Endodermal cell (in vitro differentiated cells): ENCODE results near the gene SLC9A7. TPM values are rescaled to one million over a fixed set of nuclear protein-coding genes. Genes with fewer than 3 reads are reported as not detected.

Experiments used
- DNase-seq: peaks from one replicate; pipeline ENCODE4 v3.0.0-alpha.2; 2017
- H3K27ac ChIP-seq: 2 replicates; pipeline ENCODE4 v1.5.1; 2013; ENCODE audit warnings: mild to moderate bottlenecking, low read depth, low read length, moderate library complexity
- H3K27me3 ChIP-seq: 2 replicates; pipeline ENCODE4 v1.6.1; 2013; ENCODE audit warnings: mild to moderate bottlenecking, low read length, moderate library complexity; ENCODE audit not compliant: insufficient read depth, control insufficient read depth, poor library complexity, severe bottlenecking
- H3K36me3 ChIP-seq: 2 replicates; pipeline ENCODE4 v1.7.0; 2013; ENCODE audit warnings: mild to moderate bottlenecking, low read length, moderate library complexity; ENCODE audit not compliant: control insufficient read depth, insufficient read depth
- H3K4me1 ChIP-seq: one replicate; pipeline ENCODE4 v1.7.0; 2013; ENCODE audit warnings: low read length; ENCODE audit not compliant: control insufficient read depth, insufficient read depth
- H3K4me3 ChIP-seq: 2 replicates; pipeline ENCODE4 v1.5.1; 2013; ENCODE audit warnings: mild to moderate bottlenecking, low read length, moderate library complexity
- H3K9ac ChIP-seq: 2 replicates; pipeline ENCODE4 v1.6.1; 2013; ENCODE audit warnings: mild to moderate bottlenecking, low read length, moderate library complexity; ENCODE audit not compliant: poor library complexity, severe bottlenecking; ENCODE audit errors: extremely low read depth
- H3K9me3 ChIP-seq: 2 replicates; pipeline ENCODE4 v1.6.1; 2013; ENCODE audit warnings: mild to moderate bottlenecking, low read length, moderate library complexity; ENCODE audit not compliant: control insufficient read depth
- H3K27ac Mint-ChIP-seq: 2 replicates; pipeline ENCODE4 v1.8.0; 2020; ENCODE audit warnings: mixed read lengths
- H3K27me3 Mint-ChIP-seq: 2 replicates; pipeline ENCODE4 v1.8.0; 2021; ENCODE audit warnings: mild to moderate bottlenecking, mixed read lengths; ENCODE audit not compliant: insufficient read depth
- H3K36me3 Mint-ChIP-seq: 2 replicates; pipeline ENCODE4 v1.8.0; 2020; ENCODE audit warnings: low read depth, mixed read lengths
- H3K4me1 Mint-ChIP-seq: 2 replicates; pipeline ENCODE4 v1.8.0; 2020; ENCODE audit warnings: mixed read lengths
- H3K4me3 Mint-ChIP-seq: 2 replicates; pipeline ENCODE4 v1.8.0; 2020; ENCODE audit warnings: mild to moderate bottlenecking, moderate library complexity, mixed read lengths
- H3K9me3 Mint-ChIP-seq: 2 replicates; pipeline ENCODE4 v1.8.0; 2020; ENCODE audit warnings: mild to moderate bottlenecking, mixed read lengths
- WGBS, 2 experiments: methylation state at CpG; one replicate each; pipeline versions ENCODE4 v1.1.5 to v1.1.7; 2013; ENCODE audit warnings: missing lambda C conversion rate in 2 of 2, mixed read lengths in 1 of 2; ENCODE audit not compliant: insufficient coverage in 1 of 2, insufficient read length in 1 of 2; 5-methylcytosine and 5-hydroxymethylcytosine counted together
- total RNA-seq, 2 donors: library from RNA; stranded (reverse); fragmentation: NEBNext Ultra II Directional in 1 of 2; extraction: Animal tissue kit (Norgen Biotek cat#: 25700) in 1 of 2; gene quantifications; 2 replicates in 1 of 2; 3 replicates in 1 of 2; pipeline ENCODE4 v1.2.1, GENCODE V29; 2021
- TF ChIP-seq, protein P1 (sequence below): fragments of 200-600 bp; sonication (generic); conservative IDR thresholded peaks from 2 replicates; pipeline ENCODE4 v1.5.0; 2021; ENCODE audit warnings: antibody characterized with exemption, mild to moderate bottlenecking

The SLC9A7 gene
- total RNA-seq, 2 donors from 2014 or later, result 23.7 to 25.3 TPM

DNA sequence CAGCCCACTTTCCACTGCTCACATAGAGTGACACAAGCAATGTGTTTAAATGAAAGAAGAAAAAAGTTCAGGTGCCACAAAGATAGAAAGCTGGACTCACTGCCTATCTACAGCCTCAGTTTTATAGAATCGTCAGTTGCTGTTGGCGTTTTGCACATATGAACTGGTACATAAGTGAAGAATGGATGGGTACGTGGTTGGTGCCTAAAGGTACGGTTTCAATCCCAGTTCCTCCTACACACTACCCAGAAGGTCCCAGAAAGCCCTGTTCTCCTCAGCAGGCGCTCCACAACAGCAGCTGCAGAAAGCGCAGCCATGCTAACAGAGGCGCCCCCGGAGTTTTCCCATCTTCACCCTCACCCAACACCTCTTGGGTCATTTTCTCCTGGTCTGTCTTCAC lies 161.7 kb downstream of the SLC9A7 start:
- TF ChIP-seq, protein P1, sequence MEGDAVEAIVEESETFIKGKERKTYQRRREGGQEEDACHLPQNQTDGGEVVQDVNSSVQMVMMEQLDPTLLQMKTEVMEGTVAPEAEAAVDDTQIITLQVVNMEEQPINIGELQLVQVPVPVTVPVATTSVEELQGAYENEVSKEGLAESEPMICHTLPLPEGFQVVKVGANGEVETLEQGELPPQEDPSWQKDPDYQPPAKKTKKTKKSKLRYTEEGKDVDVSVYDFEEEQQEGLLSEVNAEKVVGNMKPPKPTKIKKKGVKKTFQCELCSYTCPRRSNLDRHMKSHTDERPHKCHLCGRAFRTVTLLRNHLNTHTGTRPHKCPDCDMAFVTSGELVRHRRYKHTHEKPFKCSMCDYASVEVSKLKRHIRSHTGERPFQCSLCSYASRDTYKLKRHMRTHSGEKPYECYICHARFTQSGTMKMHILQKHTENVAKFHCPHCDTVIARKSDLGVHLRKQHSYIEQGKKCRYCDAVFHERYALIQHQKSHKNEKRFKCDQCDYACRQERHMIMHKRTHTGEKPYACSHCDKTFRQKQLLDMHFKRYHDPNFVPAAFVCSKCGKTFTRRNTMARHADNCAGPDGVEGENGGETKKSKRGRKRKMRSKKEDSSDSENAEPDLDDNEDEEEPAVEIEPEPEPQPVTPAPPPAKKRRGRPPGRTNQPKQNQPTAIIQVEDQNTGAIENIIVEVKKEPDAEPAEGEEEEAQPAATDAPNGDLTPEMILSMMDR, result no peak
- Mint-ChIP-seq H3K27me3 (no peaks in the 10 kb centered on the region), H3K4me3 (no peak overlapping the region), H3K36me3 (peaks cover 3% of the 10 kb centered on the region), H3K9me3 (peaks cover 36% of the 10 kb centered on the region), H3K4me1 (no peaks in the 10 kb centered on the region), H3K27ac (no peak overlapping the region)
- Histone ChIP-seq H3K27ac (no peak overlapping the region), H3K4me1 (no peaks in the 10 kb centered on the region), H3K36me3 (peaks cover 5% of the 10 kb centered on the region), H3K9me3 (no peaks in the 10 kb centered on the region), H3K27me3 (no peaks in the 10 kb centered on the region), H3K9ac (no peak overlapping the region), H3K4me3 (no peak overlapping the region)
- no peak for DNase-seq
- 87% methylated on average over 4 of the region's 8 CpGs; no CpG with 5 or more reads in 1 of the 2 experiments for WGBS, 2 experiments

GRCh38 chrX:46595084-46595483 lies 163.8 kb downstream of the SLC9A7 start:
- DNase-seq, result no peak
- H3K36me3 Mint-ChIP-seq, result no peaks in the 10 kb centered on the region
- H3K27me3 ChIP-seq, result no peaks in the 10 kb centered on the region
- no peak overlapping the region for H3K4me3 Mint-ChIP-seq
- no peaks in the 10 kb centered on the region for H3K27me3 Mint-ChIP-seq
- H3K36me3 ChIP-seq, result peaks cover 3% of the 10 kb centered on the region
- no peak overlapping the region for H3K27ac ChIP-seq
- no peaks in the 10 kb centered on the region for H3K9me3 ChIP-seq
- no peak overlapping the region for H3K4me3 ChIP-seq
- H3K27ac Mint-ChIP-seq, result no peak overlapping the region
- H3K9me3 Mint-ChIP-seq, result peaks cover 43% of the 10 kb centered on the region
- H3K4me1 Mint-ChIP-seq, result no peaks in the 10 kb centered on the region
- 89% methylated on average over 1 of the region's 1 CpG; no CpG with 5 or more reads in 1 of the 2 experiments for WGBS, 2 experiments
- TF ChIP-seq, protein P1, result no peak
- H3K4me1 ChIP-seq, result no peaks in the 10 kb centered on the region
- no peak overlapping the region for H3K9ac ChIP-seq

DNA sequence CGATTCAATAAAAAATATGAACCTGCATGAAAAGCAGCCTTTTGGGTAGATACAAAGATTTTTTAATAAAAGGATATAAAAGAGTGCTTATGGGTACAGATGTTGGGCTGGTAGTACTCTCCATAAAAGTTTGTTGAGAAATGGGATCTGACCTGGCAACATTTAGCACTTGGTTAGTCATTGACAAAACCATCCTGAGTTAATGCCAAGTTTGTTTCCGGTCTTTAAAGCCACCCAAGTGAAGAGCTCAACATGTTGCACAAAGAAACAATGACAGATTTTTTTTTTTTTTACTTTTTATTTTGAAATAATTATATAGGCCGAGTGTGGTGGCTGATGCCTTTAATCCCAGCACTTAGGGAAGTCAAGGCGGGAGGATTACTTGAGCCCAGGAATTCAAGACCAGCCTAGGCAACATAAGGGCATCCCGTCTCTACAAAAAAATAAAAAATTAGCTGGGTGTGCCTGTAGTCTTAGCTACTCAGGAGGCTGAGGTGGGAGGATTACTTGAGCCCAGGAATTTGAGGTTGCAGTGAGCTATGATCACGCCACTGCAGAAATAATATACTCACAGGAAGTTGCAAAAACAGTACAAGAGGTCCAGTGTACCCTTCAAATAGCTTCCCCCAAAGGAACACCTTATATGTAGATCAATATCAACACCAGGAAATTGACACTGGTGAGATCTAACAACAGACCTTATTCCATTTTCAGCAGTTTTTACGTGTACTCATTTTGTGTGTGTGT lies 168.8 kb downstream of the SLC9A7 start:
- Histone ChIP-seq H3K4me1 (no peaks in the 10 kb centered on the region), H3K27ac (no peak overlapping the region), H3K4me3 (no peak overlapping the region), H3K9ac (no peak overlapping the region), H3K27me3 (no peaks in the 10 kb centered on the region), H3K9me3 (no peaks in the 10 kb centered on the region), H3K36me3 (no peaks in the 10 kb centered on the region)
- no peaks in the 10 kb centered on the region for H3K36me3 Mint-ChIP-seq
- H3K4me1 Mint-ChIP-seq, result peaks cover 13% of the 10 kb centered on the region
- peaks cover 35% of the 10 kb centered on the region for H3K9me3 Mint-ChIP-seq
- WGBS, 2 experiments, result 89% methylated on average over 6 of the region's 7 CpGs; no CpG with 5 or more reads in 1 of the 2 experiments
- H3K4me3 Mint-ChIP-seq, result no peak overlapping the region
- TF ChIP-seq, protein P1, result no peak
- no peak for DNase-seq
- no peak overlapping the region for H3K27ac Mint-ChIP-seq
- H3K27me3 Mint-ChIP-seq, result no peaks in the 10 kb centered on the region
